CD4-positive, alpha-beta T cell treated with Interleukin-4 for 4 hours (primary cell): ENCODE data around the gene CDH13.
A peak's percentile ranks its signal among the peaks of the same experiment; 100 is the strongest.

ENCODE experiments used
- DNase-seq: peaks from one replicate; pipeline ENCODE4 v3.0.0-alpha.2; 2020

CDH13 gene

GRCh38 chr16:83136924-83137323 lies 510.2 kb downstream of the CDH13 start:
- no peak for DNase-seq

DNA sequence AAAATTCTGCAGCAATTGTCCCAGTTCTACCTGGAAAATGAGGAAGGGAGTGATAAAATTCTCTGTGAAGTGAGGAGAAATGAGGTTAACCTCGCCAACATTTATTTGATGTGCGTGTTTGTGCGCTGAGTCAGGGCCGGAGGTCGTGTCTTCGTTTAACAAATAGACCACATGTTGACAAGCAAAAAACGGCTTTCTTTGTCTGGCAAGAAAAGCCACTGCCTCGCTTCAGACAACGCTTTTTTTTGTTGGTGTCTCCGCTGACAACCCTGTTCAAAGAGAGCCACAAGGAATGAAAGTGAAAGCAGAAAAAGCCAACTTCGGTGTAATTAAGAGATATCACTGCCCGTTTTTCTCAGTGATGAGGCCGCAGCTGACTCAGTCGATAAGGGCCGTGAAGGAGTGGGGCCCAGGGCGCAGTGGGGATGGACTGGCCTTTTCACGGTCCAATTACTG lies 510.6 kb downstream of the CDH13 start:
- DNase-seq, result peak; percentile 36

DNA sequence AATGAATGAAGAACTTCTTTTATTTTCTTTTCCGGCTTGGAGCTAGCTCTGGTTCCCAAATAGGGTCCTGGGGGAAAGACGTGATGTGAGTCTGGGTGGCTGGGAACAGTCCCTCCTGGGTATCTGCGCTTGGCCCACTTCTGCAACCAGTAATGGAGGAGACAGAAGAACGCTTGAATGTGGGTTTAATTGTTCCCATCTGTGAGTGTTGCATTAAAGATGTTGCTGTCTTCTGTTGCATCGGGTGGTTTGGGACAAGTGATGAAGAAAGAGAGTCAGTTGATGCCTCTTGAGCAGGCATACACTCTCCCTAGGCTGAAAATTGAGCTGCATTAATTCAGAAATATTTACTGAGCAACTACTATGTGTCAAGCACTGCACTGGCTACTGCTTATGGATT lies 511.1 kb downstream of the CDH13 start:
- DNase-seq, result no peak

DNA sequence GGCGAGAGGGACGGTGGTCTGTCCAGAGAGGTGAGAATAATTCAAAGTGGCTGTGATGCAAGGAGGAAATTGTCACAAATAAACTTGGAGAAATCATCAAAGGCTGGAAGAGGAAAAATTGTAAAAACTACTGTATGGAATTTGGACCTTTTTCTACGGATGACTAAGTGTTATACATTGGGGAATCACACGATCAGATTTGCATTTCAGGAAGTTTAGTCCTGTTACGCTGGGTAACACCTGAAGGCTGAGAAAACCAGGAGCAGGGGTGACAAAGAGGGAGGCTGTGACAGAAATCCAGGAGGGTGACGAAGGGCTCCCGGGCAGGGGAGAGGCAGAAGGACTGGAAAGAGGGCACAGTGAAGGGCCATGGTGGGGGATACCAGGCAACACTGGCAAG lies 511.7 kb downstream of the CDH13 start:
- no peak for DNase-seq

GRCh38 chr16:83138976-83139690 lies 512.4 kb downstream of the CDH13 start:
- no peak for DNase-seq

DNA sequence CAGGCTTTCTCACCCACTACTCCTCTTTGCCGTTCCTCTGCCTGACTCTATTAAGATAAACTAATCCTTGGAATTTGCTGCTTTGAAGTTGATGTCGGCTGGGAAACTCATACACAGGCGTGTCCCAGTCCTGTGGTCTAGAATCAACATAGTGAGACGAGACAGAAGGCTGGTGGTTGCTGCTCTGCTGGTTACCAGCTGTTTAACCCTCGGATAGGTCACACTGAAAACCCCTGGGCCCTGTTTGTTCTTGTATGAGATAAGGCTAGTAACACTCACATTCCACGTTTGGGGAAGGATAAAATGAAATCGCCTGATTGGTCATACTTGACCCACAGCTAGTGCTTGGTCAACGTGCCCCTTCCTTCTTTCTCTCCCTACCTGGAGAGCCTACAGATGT lies 517.0 kb downstream of the CDH13 start:
- no peak for DNase-seq

DNA sequence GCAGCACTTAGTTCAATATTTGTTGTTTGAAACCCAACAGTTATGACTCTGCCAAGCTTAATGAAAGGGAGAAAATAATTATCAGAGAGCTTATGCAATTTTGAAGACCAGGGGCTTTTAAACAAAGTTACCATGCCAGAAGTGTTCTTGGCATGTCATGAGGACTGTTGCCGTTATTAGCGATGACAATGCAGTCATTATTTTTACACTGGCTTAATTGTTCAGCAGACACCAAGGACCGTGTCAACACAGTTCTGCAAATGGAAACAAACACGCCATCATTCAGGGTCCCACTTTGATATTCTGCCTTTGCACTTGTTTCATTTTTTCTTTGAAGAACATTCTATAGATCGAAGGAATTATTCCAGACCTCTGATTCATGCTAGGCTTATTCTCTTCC lies 518.5 kb downstream of the CDH13 start:
- no peak for DNase-seq

DNA sequence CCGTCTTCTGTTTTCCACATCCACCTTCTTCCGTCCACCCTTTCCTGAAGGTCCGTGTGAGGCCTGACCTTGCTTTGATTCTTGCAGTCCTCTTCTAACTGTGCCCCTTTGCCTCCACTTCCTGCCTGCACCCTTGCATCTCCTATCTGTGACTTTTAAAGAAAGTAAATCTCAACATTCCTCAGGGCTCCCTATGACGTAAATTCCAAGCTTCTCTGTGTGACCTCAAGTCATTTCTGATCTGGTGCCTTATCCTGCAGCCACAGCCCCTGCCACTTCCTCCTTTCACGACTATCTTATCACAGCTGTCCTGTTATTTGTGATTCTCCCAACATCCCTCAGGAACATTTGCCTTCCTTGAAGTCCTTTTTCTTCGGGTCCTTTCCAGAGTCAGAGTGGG lies 520.5 kb downstream of the CDH13 start:
- no peak for DNase-seq

GRCh38 chr16:83158320-83158957 lies 531.7 kb downstream of the CDH13 start:
- no peak for DNase-seq

DNA sequence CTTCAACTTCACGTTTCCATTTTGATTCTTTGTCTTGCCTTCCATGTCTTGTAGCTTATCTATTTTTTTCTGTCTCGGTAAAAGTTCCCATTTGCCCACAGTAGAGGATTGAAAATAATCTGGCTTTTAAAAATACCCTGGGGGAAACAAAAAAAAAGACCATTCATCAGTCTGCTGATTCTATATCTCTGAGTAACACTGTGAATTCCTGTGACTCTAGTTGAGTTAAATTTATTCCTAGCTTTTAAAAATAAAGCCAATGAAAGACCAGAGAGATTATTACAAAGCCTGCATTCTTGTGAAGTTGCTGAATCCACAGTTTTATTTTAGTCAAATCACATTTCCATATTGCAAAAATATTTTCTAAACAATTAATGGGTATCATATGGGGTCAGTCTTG lies 532.3 kb downstream of the CDH13 start:
- DNase-seq, result no peak

DNA sequence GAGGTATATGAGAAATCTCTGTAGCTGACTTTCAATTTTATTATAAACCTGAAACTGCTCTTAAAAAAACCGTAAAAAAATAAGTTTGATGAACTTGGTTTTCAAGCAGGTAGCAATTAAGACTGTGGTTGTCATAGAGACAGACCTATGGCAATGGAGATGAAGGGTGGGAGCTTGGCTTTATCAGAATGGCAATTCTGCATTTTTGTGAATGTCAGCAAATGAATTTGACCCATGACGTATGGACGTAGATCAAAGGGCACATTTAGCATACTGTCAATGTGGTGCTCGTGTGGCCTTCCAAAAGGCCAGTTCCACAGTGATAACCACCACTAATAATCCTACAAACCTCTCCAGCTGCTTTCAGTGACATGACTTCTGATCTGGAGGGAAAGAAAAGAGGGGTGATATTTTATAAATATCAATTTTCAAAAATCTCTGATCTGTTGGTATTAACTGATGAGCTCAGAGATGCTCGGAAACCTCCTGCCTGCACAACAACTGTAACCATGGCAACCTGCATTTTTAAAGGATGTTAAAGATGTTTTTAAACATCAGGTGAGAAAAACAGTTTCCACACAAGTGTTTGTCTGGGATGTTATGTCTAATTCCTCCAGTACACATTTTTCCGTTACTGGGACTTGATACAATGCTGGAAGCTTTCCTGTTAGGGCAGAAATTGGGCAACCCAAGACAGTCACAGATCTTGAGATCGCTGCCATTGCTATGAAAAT lies 533.7 kb downstream of the CDH13 start:
- no peak for DNase-seq

DNA sequence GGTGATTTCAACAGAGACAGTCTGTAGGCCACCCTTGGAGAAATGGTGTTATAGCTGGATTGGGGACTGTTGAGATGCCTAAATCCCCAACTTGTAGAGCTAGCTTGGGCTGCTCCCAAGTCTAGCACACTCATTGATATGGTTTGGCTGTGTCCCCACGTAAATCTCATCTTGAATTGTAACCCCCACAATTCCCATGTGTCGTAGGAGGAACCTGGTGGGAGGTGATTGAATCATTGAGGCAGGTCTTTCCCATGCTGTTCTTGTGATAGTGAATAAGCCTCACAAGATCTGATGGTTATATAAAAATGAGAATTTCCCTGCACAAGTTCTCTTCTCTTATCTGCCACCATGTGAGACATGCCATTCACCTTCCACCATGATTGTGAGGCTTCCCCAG lies 536.0 kb downstream of the CDH13 start:
- DNase-seq, result no peak

- no peak for DNase-seq
These were observed 538.0 kb downstream of the CDH13 start for GRCh38 chr16:83164816-83165215.

DNA sequence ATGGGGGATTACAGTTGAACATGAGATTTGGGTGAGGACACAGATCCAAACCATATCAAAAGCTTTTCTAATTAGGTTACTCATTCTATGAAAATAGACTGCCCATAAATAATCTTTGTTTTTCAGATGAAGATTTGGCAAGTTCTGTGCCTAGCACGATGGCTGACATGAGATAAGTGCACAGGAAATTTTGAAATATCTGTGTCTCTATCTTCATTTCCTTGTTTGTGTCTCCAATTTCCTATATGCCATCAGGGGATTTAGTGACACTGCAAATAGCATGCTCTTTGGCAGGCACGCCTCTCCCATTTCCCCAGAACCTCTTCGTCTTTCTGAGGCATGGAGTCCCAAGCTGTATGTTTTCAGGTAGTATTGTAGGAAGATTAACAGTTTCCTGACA lies 544.6 kb downstream of the CDH13 start:
- DNase-seq, result no peak

- DNase-seq, result no peak
These were observed 547.9 kb downstream of the CDH13 start for GRCh38 chr16:83174671-83175070.

GRCh38 chr16:83176802-83177201 lies 550.0 kb downstream of the CDH13 start:
- no peak for DNase-seq

DNA sequence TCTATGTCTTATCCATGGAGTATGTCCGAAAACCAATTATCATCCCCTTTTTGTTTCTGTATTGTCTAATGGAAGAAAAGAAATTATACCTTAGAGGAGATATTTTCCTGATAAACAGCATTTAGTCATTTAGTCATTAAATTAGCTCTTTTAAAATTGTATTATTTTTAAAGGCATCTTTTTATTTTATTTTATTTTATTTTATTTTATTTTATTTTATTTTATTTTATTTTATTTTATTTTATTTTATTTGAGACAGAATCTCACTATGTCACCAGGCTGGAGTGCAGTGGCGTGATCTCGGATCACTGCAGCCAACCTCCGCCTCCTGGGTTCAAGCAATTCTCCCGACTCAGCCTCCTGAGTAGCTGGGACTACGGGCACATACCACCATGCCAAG lies 559.1 kb downstream of the CDH13 start:
- no peak for DNase-seq

GRCh38 chr16:83187405-83187804 lies 560.6 kb downstream of the CDH13 start:
- no peak for DNase-seq

GRCh38 chr16:83196796-83197195 lies 570.0 kb downstream of the CDH13 start:
- no peak for DNase-seq

DNA sequence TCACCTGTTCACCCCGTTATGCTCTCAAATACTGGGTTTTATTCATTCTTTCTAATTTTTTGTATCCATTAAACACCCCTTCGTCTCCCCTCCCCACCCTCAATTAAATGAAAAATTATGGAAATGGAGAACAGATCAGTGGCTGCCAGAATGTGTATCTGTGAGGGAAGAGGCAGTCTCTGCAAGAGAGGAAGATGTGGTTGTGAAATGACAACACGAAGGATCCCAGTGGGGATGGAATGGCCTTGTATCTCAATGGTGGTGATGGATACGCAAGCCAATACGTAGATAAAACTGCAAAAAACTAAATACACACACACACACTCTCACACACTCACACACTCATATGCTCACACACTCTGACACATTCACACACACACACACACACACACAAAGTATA lies 570.7 kb downstream of the CDH13 start:
- DNase-seq, result no peak

DNA sequence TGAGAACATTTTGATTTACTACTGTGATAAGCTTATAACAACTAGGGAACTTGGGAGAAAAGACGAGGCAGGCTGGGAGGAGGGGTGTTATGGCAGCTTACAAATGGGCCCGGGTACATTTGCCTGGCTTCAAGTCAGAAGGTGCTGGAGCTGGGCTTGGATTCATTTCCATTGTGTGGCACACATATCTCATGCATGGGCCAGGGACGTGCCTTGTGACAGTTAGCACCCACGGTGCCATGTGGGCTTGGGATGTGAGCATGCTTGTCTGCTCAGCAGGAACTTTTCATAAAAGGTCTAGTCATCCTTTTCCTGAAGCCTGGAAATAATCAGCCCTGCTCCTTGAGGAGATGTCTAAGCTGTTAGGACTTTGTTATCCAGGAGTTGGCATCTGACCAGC lies 572.2 kb downstream of the CDH13 start:
- no peak for DNase-seq

DNA sequence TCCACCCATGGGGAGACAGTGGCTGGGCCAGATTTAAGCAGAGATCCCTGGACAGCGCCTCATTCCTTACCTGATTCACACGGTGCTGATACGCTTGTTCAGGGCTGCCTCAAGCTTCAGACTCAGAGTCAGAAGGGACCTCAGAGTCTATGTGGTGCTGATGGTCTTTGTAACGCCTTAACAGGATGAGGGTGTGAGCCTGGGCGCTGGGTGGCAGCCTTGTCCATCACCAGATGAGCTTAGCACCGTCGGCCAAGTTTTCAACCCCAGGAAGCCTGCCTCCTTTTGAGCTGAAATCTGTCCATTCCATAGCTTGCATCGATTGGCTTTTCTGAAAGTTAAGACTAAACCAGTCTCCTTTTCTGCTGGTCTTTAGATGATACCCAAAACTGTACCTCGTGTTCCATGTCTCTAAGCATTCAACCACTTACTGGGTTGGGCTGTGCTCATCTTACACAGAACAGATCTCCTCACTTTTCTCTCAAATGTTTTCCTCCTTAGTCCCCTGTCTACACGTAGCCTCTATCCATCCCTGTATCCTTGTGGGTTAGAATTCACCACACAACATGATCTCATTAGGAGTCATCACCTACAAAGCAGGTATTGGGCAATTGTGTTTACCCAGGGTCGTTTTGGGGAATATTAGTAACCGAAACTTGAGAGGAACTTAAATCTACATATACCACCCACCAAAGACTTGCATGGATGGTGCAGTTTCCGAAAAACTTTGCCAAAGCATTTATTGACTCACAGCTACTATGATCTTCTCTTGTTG lies 573.4 kb downstream of the CDH13 start:
- DNase-seq, result no peak

GRCh38 chr16:83201748-83202147 lies 575.0 kb downstream of the CDH13 start:
- no peak for DNase-seq
